GM19025 (cell line): Measurements from ENCODE around the gene NRL.
"Not testable (repeated sequence)": the region's sequence is repeated elsewhere in the genome, so short reads cannot be mapped to it uniquely, and the experiment has no call there.

Source experiments
- ATAC-seq: cut with Tn5 transposase; IDR thresholded peaks from one replicate; pipeline ENCODE4 v1.9.1; 2021; ENCODE audit warnings: mild to moderate bottlenecking, low read depth, moderate library complexity; ENCODE audit not compliant: unreplicated experiment

The NRL gene

GRCh38 chr14:24029687-24030086 is 85.1 kb downstream of the NRL start:
- not testable (repeated sequence) for ATAC-seq
